ENCODE measurements around the gene SUCO.

Gene SUCO

DNA sequence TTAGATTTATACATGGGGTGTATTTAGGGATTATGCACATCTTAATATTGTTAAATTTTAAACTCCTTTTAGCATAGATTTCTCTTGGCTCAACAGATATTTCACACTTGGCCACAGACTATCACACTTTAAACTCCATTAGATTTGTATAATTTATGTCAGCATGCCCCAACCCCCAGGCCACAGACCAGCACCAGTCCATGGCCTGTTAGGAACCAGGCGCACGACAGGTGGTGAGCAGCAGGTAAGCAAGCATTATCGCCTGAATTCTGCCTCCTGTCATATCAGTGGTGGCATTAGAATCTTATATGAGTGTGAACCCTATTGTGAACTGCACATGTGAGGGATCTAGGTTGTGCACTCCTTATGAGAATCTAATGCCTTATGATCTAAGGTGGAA is 34.8 kb downstream of the SUCO start:
- ChIA-PET CTCF (no interaction called here), POLR2A (no interaction called here)
- TF ChIP-seq BHLHE40 (IDR thresholded peaks at IDR 0.05; ENCODE audit: borderline replicate concordance) (no peak), SUZ12 (IDR thresholded peaks at IDR 0.05) (no peak), FOXK2 (IDR thresholded peaks at IDR 0.05) (no peak), SP1 (IDR thresholded peaks at IDR 0.05) (no peak), NFRKB (IDR thresholded peaks at IDR 0.05) (no peak), ARNT (IDR thresholded peaks at IDR 0.05) (no peak), HDGF (IDR thresholded peaks at IDR 0.05; ENCODE audit: borderline replicate concordance) (no peak), ELF4 (IDR thresholded peaks at IDR 0.05) (no peak), CTBP1 (IDR thresholded peaks at IDR 0.05; ENCODE audit: borderline replicate concordance) (no peak), L3MBTL2 (conservative IDR thresholded peaks at IDR 0.05) (no peak), FOXM1 (IDR thresholded peaks at IDR 0.05; ENCODE audit: borderline replicate concordance) (no peak), ZNF384 (IDR thresholded peaks at IDR 0.05) (no peak), LEF1 (IDR thresholded peaks at IDR 0.05; ENCODE audit: borderline replicate concordance) (no peak)
- TF ChIP-seq, protein P1, sequence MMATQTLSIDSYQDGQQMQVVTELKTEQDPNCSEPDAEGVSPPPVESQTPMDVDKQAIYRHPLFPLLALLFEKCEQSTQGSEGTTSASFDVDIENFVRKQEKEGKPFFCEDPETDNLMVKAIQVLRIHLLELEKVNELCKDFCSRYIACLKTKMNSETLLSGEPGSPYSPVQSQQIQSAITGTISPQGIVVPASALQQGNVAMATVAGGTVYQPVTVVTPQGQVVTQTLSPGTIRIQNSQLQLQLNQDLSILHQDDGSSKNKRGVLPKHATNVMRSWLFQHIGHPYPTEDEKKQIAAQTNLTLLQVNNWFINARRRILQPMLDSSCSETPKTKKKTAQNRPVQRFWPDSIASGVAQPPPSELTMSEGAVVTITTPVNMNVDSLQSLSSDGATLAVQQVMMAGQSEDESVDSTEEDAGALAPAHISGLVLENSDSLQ (IDR thresholded peaks at IDR 0.05) = no peak
- DNase-seq (ENCODE audit: extremely low spot score) = no peak

DNA sequence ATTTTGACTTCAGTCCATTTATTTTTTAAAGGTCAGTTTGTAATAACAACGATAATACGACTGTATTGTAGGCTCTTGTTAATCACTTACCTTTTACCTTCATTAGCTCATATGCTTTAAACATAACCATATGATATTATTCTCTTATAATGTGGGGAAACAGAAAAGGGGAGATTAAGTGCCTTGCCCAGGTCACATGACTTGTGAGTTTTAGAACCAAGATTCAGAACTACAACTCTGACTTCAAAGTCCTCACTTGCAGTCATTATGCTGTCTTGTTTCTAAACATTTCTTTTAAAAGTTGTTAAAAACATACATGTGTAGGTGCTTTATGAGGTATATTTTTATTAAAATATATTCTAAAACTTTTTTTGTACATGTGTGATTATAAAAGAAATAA is 41.1 kb downstream of the SUCO start:
- DNase-seq (ENCODE audit: extremely low spot score) = no peak
- POLR2A ChIA-PET = no interaction called here
- TF ChIP-seq NFRKB (IDR thresholded peaks at IDR 0.05) (no peak), L3MBTL2 (conservative IDR thresholded peaks at IDR 0.05) (no peak), FOXA1 (IDR thresholded peaks at IDR 0.05) (no peak), FOXM1 (IDR thresholded peaks at IDR 0.05; ENCODE audit: borderline replicate concordance) (no peak), ELF4 (IDR thresholded peaks at IDR 0.05) (no peak)
- CTCF ChIA-PET = no interaction called here

- ChIA-PET CTCF (no interaction called here), POLR2A (no interaction called here)
- TF ChIP-seq FOXA1 (IDR thresholded peaks at IDR 0.05) = no peak
- TF ChIP-seq TARDBP (IDR thresholded peaks at IDR 0.05) = no peak
- no peak for TF ChIP-seq ELF4 (IDR thresholded peaks at IDR 0.05)
- TF ChIP-seq SUZ12 (IDR thresholded peaks at IDR 0.05) = no peak
- TF ChIP-seq BHLHE40 (IDR thresholded peaks at IDR 0.05; ENCODE audit: borderline replicate concordance) = no peak
- no peak for TF ChIP-seq ARNT (IDR thresholded peaks at IDR 0.05)
- TF ChIP-seq ZNF384 (IDR thresholded peaks at IDR 0.05) = no peak
- TF ChIP-seq, protein P1 (IDR thresholded peaks at IDR 0.05) = no peak
- TF ChIP-seq L3MBTL2 (conservative IDR thresholded peaks at IDR 0.05) = no peak
- TF ChIP-seq FOXM1 (IDR thresholded peaks at IDR 0.05; ENCODE audit: borderline replicate concordance) = no peak
- DNase-seq (ENCODE audit: extremely low spot score) = no peak
Measured at GRCh38 chr1:172578586-172578985, 45.6 kb downstream of the SUCO start.

GRCh38 chr1:172581273-172581672 is 48.3 kb downstream of the SUCO start:
- no peak for DNase-seq (ENCODE audit: extremely low spot score)
- POLR2A ChIA-PET = no interaction called here
- TF ChIP-seq BHLHE40 (IDR thresholded peaks at IDR 0.05; ENCODE audit: borderline replicate concordance) (no peak), FOXK2 (IDR thresholded peaks at IDR 0.05) (no peak), TARDBP (IDR thresholded peaks at IDR 0.05) (no peak)
- CTCF ChIA-PET = no interaction called here

DNA sequence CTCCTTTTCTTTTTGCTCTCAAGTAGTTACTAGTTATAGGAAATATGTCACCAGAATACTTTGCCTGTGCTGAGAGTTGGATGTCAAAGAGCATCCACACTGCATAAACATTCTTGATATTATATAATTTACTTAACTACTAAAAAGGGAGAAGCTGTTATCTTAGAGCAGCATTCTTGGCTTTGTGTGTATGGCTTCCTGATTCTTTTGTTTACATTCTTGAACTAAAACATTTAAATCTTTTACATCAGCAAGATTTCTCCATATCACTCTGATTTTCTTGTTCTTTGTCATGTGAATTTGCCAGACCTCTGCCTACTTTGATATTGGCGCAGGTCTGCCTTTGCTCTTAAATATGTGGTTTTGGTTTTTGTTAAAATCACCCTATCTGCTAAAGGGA is 48.8 kb downstream of the SUCO start:
- CTCF ChIA-PET = no interaction called here
- DNase-seq (ENCODE audit: extremely low spot score) = no peak
- no peak for TF ChIP-seq ZNF384 (IDR thresholded peaks at IDR 0.05)
- TF ChIP-seq TARDBP (IDR thresholded peaks at IDR 0.05) = no peak
- TF ChIP-seq FOXK2 (IDR thresholded peaks at IDR 0.05) = no peak
- no peak for TF ChIP-seq HDGF (IDR thresholded peaks at IDR 0.05; ENCODE audit: borderline replicate concordance)
- no peak for TF ChIP-seq FOXA1 (IDR thresholded peaks at IDR 0.05)
- TF ChIP-seq ELF4 (IDR thresholded peaks at IDR 0.05) = no peak
- TF ChIP-seq SUZ12 (IDR thresholded peaks at IDR 0.05) = no peak
- TF ChIP-seq FOXM1 (IDR thresholded peaks at IDR 0.05; ENCODE audit: borderline replicate concordance) = no peak
- no peak for TF ChIP-seq L3MBTL2 (conservative IDR thresholded peaks at IDR 0.05)
- TF ChIP-seq NFRKB (IDR thresholded peaks at IDR 0.05) = no peak
- no peak for TF ChIP-seq CTBP1 (IDR thresholded peaks at IDR 0.05; ENCODE audit: borderline replicate concordance)
- TF ChIP-seq, protein P1 (IDR thresholded peaks at IDR 0.05) = no peak
- POLR2A ChIA-PET = no interaction called here

DNA sequence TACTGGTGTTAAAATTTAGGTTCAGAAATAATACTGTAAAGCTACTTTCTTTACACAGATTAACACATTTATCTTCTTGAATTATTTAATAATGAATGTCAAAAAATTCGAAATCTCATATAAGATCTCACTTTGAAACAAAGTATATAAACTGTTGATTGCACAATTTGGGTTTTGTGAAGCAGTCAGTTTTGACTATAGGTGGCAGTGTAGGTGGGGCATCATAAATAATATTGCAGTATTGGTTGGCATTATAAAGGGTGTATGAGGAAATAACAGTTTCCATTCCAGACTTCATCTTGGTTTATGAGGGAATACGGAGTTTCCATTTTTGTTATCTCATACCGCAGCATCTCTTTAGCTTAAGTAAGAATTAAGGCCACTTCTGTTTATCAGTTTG is 49.9 kb downstream of the SUCO start:
- DNase-seq (ENCODE audit: extremely low spot score) = no peak
- TF ChIP-seq L3MBTL2 (conservative IDR thresholded peaks at IDR 0.05) (no peak), CTBP1 (IDR thresholded peaks at IDR 0.05; ENCODE audit: borderline replicate concordance) (no peak), SP1 (IDR thresholded peaks at IDR 0.05) (no peak), ELF4 (IDR thresholded peaks at IDR 0.05) (no peak), ARNT (IDR thresholded peaks at IDR 0.05) (no peak), FOXM1 (IDR thresholded peaks at IDR 0.05; ENCODE audit: borderline replicate concordance) (no peak), FOXA1 (IDR thresholded peaks at IDR 0.05) (no peak), ZNF384 (IDR thresholded peaks at IDR 0.05) (no peak), SUZ12 (IDR thresholded peaks at IDR 0.05) (no peak), BHLHE40 (IDR thresholded peaks at IDR 0.05; ENCODE audit: borderline replicate concordance) (no peak)
- TF ChIP-seq, protein P1 (IDR thresholded peaks at IDR 0.05) = no peak

More for the DNA sequence above, 49.9 kb downstream of the SUCO start:
- ChIA-PET POLR2A (no interaction called here), CTCF (no interaction called here)

Data from HEK293T (cell line).